ENCODE data around the gene RHCE.
"Not testable (repeated sequence)": the region's sequence is repeated elsewhere in the genome, so short reads cannot be mapped to it uniquely, and the experiment has no call there.

RHCE gene

DNA sequence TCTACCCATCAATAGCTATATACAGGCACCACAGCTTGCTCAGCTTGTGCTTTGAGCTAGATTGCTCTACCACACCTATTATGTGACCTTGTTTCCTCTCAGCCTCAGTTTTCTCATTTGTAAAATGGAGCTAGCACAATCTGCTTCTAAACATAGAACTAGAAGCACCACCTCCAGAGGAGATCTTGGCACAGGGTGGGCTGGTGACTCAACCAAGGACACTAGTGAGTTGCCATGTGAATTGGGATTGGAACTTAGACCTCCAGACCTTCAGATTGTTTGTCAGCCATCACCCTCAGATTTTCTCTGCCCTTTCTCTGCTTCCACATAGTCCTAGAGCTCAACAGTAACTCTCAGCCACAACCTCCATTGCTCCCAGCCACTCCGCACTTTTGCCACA, 7.1 kb upstream of the RHCE start:
- TF ChIP-seq ZNF274 (IDR thresholded peaks at IDR 0.05; ENCODE audit: low read depth, low read length): no peak
- H3K4me3 ChIP-seq (ENCODE audit: low read length): no peak overlapping the region

DNA sequence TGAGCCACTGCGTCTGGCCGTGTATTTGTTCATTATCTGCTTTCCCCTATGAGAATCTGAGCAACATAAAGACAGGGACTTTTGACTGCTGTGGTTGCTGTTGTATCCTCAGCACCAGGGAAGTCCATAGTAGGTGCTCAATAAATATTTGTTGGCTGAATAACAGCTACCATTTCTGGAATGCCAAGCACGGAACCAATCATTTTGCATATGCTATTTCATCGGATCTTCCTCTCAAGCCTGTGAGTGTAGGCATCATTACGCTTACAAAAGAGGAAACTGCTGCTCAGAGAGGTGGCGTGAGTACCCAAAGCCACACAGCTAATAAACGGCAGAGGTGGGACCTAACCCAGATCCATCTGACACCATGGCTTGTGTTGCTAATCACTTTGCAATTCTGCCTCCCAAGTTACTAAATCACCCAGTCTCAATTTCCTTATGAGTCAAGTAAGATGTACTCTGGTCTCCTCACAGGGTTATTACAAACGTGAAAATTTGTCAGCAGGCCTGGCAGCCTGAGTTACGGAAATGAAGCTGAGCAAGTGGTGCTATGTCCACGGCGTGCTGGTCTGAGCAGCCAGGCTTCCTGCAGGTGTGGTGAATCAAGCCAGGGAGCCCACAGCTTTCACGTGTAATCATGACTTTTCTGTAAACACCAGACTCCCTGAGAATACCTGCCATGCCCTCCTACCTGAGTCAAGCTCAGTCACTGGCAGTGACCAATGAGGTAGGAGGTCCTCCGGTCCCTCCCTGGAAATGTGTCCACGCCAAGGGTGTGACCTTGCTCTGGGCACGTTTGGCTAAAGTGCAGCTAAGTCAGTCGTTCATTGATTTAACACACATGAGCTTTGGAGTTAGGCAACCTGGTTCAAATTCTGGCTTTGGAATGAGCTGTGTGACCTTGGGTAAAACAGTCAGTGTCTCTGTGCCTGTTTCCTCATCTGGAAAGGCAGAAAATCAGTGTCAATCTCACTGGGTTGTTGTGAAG, 4.8 kb upstream of the RHCE start:
- TF ChIP-seq ZNF274 (IDR thresholded peaks at IDR 0.05; ENCODE audit: low read depth, low read length): no peak
- no peak overlapping the region for H3K4me3 ChIP-seq (ENCODE audit: low read length)

DNA sequence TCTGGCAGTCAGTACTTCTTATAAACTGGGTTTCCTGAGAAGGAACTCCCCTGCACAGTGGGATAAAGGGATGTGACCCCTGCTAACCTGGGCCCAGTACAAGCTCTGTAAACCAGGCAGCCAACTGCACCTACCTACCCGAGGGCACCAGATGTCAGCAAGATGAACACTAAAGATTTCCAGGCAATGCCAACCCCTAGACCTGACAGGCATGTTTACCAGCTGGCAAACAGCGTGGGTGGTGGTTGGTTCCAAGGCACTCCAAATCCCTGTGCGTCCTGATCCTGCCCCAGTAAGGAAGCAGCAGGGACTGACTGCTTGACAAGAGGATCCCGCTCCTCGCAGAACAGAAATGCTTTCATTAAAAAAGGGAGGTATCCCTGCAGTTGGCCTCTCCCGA, 2.6 kb upstream of the RHCE start:
- H3K4me3 ChIP-seq (ENCODE audit: low read length): not testable (repeated sequence)

DNA sequence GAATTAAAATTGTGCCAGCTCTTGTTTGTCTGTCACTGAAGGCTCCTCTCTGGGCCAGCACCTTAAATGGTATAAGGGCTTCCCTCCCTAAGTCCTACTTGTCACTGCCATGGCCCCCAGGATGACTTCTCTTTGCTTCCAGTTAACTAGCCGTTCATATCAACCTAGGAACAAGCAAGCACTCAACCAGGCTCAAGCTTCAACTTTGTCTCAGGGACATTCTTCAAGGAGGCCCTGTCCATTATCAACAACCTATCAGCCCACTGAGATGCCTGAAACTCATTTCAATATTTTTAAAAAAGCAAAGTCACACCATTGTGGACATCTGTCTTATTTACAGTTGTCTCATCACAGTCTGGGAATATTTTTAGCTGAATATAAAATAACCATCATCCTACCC, 1.3 kb downstream of the RHCE start:
- not testable (repeated sequence) for H3K4me3 ChIP-seq (ENCODE audit: low read length)

DNA sequence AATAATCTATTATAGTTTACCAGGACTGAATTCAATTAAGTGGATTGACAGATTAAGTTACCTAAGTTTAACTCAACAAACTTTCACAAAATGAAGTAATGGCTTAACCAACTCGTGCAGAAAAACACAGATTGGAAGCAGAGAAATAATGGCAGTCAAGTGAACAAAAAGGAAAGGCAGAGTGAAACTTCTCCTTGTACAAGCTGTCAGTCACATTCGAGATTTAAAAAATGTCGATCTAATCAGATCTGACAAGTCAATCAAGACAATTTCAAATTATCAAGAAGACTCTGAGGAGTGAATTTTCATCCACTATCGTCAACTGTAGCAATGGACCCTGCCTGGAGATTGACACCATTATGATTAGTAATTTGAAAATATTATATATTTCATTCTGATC, 3.3 kb downstream of the RHCE start:
- H3K4me3 ChIP-seq (ENCODE audit: low read length): not testable (repeated sequence)

DNA sequence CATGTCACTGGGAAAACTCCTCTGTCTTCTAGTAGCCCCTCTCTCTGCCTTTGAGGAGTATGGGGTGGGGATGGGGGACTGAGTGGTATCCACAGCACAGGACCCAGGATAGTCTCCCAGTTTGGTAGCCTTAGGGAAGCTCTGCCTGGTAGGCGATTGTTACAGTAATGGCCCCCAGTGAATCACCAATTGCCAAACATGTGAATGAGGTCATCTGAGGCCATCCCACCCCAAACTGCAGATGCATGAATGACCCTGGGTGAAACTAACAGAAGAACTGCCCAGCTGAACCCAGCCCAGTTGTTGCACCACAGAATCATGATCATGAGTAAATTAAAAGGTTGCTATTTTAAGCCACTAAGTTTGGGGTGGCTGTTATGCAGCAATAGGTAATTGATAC, 6.0 kb downstream of the RHCE start:
- H3K4me3 ChIP-seq (ENCODE audit: low read length): not testable (repeated sequence)

DNA sequence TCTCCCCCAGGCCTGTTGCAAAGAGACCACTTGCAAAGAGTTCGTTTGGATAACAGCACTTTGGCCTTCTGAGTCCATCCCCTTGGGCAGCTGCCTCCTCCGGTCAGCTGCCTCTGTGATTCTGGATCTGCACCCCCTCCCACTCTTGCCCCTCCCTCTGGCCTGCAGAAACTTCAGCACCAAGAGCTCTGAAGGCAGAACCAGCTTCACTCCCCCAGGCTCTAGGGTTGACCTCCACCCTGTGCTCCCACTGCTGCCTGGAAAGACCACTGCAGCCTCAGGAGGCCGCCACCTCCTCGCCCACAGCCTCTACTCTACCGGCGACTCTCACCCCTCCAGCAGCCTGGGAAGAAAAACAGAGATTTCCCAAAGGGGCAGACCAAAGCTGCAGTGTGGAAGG, 6.5 kb downstream of the RHCE start:
- not testable (repeated sequence) for H3K4me3 ChIP-seq (ENCODE audit: low read length)

DNA sequence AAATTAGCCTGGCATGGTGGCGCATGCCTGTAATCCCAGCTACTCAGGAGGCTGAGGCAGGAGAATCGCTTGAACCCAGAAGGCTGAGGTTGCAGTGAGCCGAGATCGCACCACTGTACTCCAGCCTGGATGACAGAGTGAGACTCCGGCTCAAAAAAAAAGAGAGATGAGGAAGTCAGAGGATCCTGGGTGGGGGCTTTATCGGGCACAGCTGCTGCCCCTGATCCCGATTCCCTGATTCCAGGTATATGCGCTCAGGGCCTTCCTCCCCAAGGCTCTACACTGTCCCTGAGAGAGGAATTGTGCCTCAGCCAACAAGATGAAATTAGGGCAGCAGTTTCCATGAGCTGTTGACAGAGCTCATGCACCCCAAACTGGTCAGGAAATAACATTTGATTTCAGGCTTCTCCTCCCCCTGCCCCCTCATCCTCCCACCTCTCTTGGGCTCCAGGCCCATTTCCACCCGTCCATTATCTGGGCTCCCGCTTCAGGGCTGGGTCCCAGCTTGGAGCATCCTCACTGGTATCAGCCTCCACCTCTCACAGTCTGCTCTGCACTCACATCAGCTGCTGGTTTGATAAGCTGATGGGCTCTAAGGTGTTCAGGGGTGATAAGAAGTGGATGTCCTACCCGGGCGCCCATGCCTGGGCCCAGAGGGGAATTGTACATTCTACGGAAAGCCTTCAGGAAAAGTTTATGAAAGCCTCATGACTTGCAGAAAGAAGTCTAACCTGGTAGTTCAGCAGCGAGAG, 7.6 kb downstream of the RHCE start:
- not testable (repeated sequence) for H3K4me3 ChIP-seq (ENCODE audit: low read length)

DNA sequence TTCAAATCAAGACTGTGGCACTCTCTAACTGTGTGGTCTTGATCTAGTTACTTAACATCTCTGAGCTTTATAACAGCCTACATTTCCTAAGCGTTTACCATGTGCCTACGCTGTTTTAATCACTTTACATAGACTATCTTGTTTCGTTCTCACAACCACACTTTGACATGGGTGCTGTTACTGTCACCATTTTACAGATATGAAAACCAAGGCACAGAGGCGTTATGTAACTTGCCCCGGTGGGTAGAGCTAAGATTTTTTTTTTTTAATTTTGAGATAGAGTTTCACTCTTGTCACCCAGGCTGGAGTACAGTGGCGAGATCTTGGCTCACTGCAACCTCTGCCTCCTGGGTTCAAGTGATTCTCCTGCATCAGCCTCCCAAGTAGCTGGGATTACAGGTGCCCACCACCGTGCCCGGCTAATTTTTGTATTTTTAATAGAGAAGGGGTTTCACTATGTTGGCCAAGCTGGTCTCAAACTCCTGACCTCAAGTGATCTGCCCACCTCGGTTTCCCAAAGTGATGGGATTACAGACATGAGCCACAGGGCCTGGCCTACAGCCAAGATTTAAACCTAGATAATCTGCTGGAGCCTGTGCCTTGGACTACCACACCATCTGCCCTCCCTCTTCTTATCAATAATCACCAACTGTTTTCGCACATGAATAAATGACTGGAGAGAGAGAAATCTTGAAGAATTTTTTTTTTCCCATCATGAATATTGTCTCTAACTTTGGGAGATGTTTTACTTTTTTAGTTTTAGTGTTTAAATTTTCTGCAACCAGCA, 10.8 kb downstream of the RHCE start:
- not testable (repeated sequence) for H3K4me3 ChIP-seq (ENCODE audit: low read length)

DNA sequence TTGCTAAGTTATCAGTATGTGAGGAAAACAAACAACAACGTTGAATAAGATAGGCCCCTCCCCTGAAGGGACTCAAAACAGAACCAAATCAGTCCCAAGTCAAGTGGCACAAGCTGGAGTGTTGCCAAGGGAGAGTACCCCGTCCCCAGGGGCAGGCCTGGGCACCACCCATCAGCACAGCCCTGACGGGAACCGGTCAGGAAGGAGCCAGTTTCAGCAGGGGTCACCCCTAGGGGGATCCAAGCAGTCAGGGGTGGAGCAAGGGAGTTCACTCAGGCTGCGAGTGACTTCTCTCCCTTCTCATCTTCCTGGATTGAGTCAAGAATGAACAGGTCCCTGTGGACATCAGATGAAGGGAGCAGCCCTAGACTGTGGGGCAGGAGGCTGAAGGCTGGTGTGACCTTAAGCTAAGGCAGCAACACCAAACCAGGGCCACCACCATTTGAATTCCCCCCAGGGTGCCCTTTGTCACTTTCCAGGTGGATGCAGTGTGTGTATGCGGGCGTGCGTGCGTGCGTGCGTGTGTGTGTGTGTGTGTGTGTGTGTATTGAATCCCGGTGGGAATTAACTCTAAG, 14.8 kb downstream of the RHCE start:
- not testable (repeated sequence) for H3K4me3 ChIP-seq (ENCODE audit: low read length)

DNA sequence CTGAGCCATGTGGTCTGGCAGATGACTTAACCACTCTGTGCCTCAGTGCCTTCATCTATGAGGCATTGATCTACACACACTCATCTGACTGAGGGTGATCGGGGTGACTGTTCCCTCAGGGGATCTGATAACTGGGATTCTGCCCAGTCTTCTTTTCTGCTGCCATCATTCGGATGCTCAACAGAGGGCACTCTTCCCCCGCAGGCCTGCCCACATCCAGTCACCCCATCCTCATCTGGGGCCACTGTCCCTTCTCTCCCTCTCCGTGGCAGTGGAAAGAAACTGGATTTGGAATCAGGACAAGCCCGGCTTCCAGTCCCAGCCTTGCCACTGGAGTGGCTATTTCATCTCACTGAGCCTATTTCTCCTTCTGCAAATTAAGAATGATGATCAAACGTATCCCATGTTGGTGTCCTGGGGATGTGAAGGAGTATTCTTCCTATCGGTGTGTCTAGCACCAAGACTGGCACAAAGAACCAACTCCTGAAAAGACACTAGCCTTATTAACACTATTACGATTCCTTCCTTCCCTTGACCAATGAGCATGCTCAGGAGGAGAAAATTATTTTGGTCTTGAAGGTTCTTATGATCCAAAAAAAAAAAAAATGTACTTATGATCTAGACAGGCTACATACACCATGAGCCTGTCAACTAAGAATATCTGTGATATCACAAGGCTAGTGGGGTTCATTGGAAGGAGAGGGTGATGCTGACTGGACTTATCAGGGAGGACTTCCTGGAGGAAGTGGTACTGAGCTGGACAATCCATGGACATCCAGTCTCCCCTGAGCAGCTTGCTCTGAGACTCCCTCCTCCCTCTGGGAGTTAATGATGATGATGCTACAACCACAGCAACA, 17.4 kb downstream of the RHCE start:
- H3K4me3 ChIP-seq (ENCODE audit: low read length): not testable (repeated sequence)

DNA sequence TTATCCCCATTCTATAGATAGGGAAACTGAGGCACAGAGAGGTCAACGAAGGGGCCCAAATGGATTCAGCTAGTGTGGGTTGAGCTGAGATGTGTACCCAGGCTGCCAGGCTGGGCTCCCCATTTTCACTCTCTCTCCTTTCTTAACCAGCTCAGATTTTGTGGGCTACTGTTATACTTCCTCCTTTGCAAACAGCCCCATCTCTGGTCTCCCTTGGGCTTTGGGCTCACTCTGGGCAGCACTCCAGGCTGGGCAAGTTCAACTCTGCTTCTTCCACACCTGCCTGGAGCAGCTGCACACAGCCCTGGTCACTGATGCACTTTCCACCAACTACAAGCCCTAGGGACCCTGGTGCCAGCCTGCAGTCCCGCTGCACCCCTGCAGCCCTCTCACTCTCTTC, 22.5 kb downstream of the RHCE start:
- not testable (repeated sequence) for H3K4me3 ChIP-seq (ENCODE audit: low read length)

DNA sequence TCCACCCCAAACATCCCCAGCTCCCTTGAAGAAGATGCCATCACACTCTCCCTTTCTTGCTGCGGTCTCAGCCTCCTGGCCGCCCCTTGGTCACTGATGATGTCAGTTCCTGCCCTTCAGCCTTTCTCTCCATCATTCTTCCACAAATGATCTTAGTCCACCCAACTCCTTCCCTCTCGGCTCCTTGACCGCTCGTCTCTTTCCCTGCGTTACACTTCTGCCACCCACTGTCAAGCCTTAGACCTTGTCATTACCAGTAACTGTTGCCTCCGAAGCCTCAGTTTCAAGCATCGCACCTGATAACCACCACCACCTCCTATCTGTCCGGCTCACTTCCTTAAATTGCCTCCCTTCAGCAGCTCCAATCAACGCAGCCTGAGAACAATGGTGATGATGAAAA, 23.1 kb downstream of the RHCE start:
- not testable (repeated sequence) for H3K4me3 ChIP-seq (ENCODE audit: low read length)

DNA sequence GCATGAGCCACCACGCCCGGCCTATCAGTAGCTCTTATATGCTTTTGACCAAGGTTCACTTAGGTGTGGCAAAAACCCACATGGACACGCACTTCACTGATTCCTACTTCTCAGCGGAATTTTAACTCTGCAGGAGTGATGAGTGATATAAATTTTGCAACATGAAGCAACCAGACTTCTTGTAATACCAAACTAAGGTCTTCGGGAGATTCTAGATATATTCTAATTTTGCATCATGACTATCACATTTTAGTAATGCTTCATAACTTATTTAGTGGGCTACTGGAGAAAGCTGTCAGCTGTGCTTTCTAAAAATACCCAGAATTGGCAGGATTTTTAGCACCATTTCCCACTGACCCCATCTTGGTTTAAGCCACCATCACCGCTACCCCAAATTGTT, 27.8 kb downstream of the RHCE start:
- no peak overlapping the region for H3K4me3 ChIP-seq (ENCODE audit: low read length)
- TF ChIP-seq ZNF274 (IDR thresholded peaks at IDR 0.05; ENCODE audit: low read depth, low read length): no peak

DNA sequence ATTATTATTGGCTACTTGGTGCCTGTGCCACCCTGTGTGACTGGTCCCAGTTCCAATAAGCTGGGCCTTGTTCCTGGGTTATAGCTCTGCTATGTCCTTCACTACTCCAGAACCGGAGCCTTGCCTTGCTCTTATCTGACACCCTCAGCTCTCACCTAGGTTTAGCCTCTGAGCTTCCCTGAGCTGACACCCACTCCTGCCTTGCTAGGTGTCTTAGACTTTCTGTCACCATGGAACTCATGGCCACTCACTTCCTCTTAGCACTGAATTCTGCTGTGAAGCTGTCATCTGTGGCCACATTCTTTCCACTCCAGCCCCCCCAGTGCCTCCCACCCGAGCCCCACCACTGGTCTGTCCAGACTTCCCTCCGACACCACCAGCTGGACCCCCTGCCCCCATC, 30.9 kb downstream of the RHCE start:
- H3K4me3 ChIP-seq (ENCODE audit: low read length): not testable (repeated sequence)

DNA sequence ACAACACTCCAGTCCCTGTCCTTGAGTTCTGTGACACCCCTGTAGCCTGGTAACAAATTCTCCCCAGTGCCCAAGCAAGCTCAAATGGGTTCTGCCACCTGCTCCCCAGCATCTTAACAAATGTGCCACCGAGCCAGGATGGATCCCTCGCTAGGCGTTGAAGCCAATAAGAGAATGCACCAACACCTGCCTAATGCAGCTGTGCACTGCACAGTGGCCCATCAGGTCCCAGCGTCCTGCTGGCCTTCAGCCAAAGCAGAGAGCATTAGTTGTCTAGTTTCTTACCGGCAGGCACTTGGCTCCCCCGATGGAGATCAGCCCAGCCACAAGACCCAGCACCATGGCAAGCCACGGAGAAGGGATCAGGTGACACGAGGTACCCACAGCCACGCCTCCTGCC, 31.9 kb downstream of the RHCE start:
- H3K4me3 ChIP-seq (ENCODE audit: low read length): not testable (repeated sequence)

DNA sequence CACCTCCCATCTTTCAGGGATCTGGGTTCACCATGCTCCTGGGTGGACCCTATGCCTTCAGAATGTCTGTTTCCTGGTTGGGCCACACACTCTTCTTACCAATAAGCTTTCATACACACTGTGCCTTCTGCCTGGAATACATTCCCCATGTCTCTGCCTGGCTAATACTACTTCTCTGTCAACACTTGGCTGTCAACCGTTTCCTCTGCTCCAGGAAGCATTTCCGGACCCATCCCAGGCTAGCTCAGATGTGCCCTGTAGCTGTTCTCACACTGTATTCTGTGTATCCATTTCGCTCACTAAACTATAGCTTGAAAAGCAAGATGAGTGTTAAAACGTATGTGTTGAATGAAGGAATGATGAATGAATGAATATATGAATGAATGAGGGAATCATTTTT, 33.5 kb downstream of the RHCE start:
- H3K4me3 ChIP-seq (ENCODE audit: low read length): not testable (repeated sequence)

DNA sequence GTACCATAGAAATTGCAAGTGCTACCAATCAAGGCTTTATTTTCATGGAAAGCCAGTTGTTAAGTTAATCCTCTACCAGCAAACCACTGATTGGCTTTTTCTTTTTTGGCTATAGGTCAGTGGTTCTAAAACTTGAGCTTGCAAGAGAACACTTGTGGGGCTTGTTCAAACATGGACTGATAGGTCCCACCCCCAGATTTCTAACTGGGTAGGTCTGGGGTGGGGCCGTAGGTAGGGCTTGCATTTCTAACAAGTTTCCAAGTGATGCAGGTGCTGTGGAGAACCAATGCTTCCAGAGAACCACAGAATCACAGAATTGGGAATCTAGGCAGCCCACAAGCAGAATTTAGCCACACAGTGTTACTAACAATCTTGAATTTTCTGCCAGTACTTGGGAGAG, 36.8 kb downstream of the RHCE start:
- H3K4me3 ChIP-seq (ENCODE audit: low read length): not testable (repeated sequence)

DNA sequence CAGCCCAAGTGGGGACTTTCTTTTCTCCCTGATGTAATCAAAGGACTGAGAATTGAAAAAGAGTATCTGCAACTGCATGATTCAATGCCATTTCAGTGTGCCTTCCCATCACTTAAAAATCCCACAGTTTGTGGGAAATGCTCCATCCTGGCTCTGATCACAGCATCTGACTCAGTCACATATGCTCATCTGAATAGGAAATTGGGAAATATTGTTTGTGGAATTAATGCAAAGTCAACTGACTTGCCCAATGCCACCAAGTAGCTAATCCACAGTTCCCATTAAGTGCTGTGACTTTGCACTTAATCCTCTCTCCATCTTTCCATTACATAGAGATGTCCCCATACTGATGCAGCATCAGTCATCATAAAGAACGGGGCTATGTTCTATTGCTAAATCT, 37.5 kb downstream of the RHCE start:
- H3K4me3 ChIP-seq (ENCODE audit: low read length): not testable (repeated sequence)

DNA sequence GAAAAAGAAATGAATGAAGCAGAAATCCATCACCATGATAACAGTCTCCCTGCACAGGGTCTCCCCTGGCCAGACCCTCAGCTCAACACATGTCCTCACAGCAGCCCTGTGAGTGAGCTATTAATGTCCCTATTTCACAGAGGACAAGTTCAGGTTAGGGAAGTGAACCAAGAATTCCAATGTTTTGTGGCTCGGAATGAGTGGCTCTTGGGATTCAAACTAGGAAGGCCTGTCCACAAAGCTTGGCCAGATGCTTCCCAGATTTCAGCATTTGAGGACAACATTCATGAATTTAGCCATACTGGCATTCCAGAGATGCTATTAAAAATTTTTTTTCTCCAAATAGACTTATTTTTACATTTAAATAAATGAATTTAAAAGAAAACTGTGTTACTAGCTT, 38.1 kb downstream of the RHCE start:
- H3K4me3 ChIP-seq (ENCODE audit: low read length): not testable (repeated sequence)
